BJ (cell line): ENCODE measurements around the gene KCNJ12. TPM values are rescaled to one million over a fixed set of nuclear protein-coding genes. Genes with fewer than 3 reads are reported as not detected.
A peak's percentile ranks its signal among the peaks of the same experiment; 100 is the strongest.

Experiments
- CTCF ChIA-PET: fragments of 350-600 bp; formaldehyde crosslinking; extraction: SDS; loops from one replicate; lab custom pipeline; 2021; ENCODE audit warnings: antibody characterized with exemption, inconsistent platforms; lab: Yijun Ruan, JAX
- POLR2A ChIA-PET: fragments of 300-600 bp; sonication (Branson Sonifier 250); formaldehyde crosslinking; extraction: SDS; loops from one replicate; lab custom pipeline; 2021; ENCODE audit warnings: antibody characterized with exemption; lab: Charles Lee
- DNase-seq: peaks from one replicate; pipeline ENCODE4 v3.0.0-alpha.2; 2011; ENCODE audit warnings: low read depth
- H3K27me3 ChIP-seq: 2 replicates; pipeline ENCODE4 v1.6.0; 2011; ENCODE audit warnings: low read length; ENCODE audit not compliant: control insufficient read depth, insufficient read depth
- H3K36me3 ChIP-seq: 2 replicates; pipeline ENCODE4 v1.5.1; 2011; ENCODE audit warnings: low read length; ENCODE audit not compliant: control insufficient read depth, insufficient read depth
- H3K4me3 ChIP-seq: 2 replicates; pipeline ENCODE4 v1.5.1; 2011; ENCODE audit warnings: low read depth, mild to moderate bottlenecking, control low read depth, low read length
- polyA plus RNA-seq: library from polyadenylated mRNA; depleted of rRNA; stranded (reverse); fragments of >200 nt; gene quantifications from 2 replicates; pipeline ENCODE4 v1.2.3, GENCODE V29; 2011
- TF ChIP-seq, protein P1 (sequence below): IDR thresholded peaks from 2 replicates; pipeline ENCODE4 v1.5.1; 2011; ENCODE audit warnings: low read depth, mild to moderate bottlenecking, control low read depth, inconsistent platforms, low read length, moderate library complexity; ENCODE audit not compliant: insufficient read depth

The KCNJ12 gene
- polyA plus RNA-seq, 1 experiment, result 0.13 TPM

DNA sequence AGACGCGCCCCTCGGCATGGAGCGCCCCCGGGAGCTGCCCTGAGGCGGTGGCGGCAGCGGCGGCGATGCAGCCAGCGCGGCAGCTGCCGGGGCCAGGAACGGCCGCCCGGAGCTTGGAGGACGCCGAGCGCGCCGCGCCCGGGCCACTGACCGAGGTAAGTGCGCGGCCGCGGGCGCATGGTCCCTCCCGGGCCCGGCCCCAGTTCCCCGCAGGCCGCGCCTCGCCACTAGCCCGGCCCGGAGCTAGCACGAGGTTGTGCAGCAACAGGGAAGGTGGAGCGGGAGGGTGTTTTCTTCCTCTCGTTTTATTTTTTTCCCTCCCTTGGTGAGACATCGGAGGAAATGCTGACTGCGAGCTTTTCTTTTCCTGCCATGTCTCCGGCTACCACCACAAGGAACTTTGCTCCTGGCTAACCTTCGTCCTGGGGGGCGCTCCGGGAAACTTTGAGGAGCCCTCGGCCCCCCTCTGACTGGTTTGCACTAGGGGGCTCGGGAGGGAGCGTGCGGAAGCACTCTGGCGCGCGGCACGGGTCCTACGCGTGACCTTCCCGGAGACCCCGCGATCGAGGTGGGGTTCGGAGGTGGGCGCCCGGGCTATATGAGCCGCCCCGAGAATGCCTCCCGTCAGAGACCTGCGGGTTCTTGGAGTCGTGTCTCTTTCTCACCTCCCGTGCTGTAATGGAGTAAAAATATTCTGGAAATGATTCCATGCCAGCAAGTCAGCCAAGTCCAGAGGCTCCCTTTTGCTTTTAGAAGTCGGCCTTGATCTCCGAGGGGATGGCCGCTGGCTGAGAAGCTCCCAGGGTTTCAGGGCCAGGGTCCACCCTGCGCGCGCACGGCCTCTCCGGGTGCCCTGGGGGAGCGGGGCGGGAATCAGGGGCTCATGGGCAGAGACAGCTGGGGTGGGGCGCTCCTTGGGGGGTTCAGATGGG, 868 bp downstream of the KCNJ12 start:
- POLR2A ChIA-PET, result no interaction called here
- H3K4me3 ChIP-seq, result peak overlapping the region; percentile 17; the same call in 1 of the 2 replicates
- H3K27me3 ChIP-seq, result peaks cover 21% of the 10 kb centered on the region
- DNase-seq, result no peak
- CTCF ChIA-PET, result interaction anchor here (0.6 to 0.8 kb wide), 2 partner anchors 15 to 457 kb away, joined by 3 read pairs; no protein-coding TSS in a partner anchor
- TF ChIP-seq, protein P1, sequence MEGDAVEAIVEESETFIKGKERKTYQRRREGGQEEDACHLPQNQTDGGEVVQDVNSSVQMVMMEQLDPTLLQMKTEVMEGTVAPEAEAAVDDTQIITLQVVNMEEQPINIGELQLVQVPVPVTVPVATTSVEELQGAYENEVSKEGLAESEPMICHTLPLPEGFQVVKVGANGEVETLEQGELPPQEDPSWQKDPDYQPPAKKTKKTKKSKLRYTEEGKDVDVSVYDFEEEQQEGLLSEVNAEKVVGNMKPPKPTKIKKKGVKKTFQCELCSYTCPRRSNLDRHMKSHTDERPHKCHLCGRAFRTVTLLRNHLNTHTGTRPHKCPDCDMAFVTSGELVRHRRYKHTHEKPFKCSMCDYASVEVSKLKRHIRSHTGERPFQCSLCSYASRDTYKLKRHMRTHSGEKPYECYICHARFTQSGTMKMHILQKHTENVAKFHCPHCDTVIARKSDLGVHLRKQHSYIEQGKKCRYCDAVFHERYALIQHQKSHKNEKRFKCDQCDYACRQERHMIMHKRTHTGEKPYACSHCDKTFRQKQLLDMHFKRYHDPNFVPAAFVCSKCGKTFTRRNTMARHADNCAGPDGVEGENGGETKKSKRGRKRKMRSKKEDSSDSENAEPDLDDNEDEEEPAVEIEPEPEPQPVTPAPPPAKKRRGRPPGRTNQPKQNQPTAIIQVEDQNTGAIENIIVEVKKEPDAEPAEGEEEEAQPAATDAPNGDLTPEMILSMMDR, result no peak
- H3K36me3 ChIP-seq, result no peaks in the 10 kb centered on the region

DNA sequence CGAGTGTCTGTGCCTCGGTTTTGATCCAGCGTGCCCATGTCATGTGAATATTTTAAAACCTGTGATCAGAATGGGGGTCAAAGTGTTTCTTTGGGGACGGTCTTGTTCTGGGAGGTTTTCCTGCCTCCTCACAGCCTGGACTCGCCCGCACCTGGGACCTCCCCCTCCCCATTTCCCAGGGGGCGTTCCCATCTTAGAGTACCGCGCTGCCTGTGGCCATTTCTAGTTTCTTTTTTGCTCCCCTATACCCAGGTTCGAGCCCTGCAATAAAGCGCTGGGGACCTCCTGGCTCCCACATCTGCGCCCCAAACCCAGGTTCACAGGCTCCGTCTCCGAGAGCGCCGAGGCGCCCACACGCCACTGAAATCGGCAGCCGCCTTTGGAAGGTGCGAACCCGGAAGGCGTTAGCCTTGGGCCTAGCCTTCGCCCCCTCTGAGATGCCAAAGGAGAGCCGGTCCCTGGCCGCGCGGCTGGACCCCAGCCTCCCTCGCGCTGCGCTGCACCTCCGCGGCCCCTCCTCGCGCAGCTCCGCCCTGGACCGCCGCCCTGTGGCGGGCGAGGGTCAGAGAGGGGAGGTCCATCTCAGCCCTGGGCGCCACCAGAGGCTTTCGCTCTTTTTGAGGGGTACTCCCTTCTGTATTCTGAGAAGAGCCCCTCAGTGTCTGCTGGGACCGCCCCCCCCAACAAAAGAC, 1.7 kb downstream of the KCNJ12 start:
- Histone ChIP-seq H3K36me3 (no peaks in the 10 kb centered on the region), H3K4me3 (no peak overlapping the region), H3K27me3 (peaks cover 21% of the 10 kb centered on the region)
- TF ChIP-seq, protein P1, result no peak
- POLR2A ChIA-PET, result no interaction called here
- no peak for DNase-seq
- CTCF ChIA-PET, result no interaction called here

DNA sequence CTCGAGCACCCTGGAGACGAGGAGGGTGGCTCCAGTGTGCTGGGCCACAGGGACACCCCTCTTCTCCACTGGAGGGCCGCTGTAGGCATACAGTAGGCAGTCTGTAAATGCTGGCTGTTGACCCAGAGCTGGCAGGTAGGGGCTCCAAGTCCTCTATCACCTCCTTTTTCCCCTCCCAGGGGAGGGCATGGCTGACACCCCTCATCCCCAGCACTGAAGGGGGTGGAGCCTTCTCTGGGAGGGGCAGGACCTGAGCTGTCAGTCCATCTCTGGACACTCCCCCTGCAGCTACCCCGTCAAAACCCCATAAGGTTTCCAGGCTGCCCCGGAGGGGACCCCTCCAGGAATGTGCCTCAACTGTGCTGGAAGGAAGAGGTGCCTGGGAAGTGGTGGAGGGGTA, 2.4 kb downstream of the KCNJ12 start:
- Histone ChIP-seq H3K36me3 (no peaks in the 10 kb centered on the region), H3K4me3 (no peak overlapping the region), H3K27me3 (peaks cover 19% of the 10 kb centered on the region)
- DNase-seq, result no peak
- CTCF ChIA-PET, result no interaction called here
- POLR2A ChIA-PET, result no interaction called here
- TF ChIP-seq, protein P1, result no peak

DNA sequence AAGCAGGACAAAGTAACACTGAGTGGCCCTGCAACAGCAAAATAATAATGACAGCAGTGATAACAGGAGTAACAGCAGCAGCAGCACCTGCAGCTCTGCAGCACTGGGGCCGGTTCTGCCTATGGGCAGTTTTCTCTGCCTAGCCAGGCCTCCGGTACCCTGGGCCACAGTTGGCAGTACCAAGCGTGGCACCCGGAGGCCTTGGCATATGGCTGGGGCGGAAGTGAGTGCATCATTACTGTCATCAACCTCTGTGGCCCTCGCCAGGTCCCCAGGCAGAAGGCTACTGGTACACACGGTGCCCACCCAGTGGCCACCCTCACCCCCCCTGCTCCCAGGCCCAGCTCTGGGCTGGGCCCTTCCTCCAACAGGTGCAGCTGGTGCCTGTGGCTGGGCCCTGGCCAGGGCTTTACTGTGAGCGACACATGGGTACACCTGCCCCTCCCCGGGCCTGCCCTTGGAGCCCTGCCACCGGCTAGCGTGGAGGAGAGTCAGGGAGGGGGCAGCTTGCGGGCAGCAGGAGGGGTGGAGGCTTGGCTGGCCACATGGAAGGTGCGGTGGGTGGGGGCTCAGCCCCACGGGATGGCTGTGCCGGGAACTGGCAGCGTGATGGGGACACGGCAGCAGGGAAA, 3.0 kb downstream of the KCNJ12 start:
- Histone ChIP-seq H3K27me3 (peaks cover 19% of the 10 kb centered on the region), H3K4me3 (no peak overlapping the region), H3K36me3 (no peaks in the 10 kb centered on the region)
- ChIA-PET CTCF (no interaction called here), POLR2A (no interaction called here)
- DNase-seq, result no peak
- TF ChIP-seq, protein P1, result no peak

DNA sequence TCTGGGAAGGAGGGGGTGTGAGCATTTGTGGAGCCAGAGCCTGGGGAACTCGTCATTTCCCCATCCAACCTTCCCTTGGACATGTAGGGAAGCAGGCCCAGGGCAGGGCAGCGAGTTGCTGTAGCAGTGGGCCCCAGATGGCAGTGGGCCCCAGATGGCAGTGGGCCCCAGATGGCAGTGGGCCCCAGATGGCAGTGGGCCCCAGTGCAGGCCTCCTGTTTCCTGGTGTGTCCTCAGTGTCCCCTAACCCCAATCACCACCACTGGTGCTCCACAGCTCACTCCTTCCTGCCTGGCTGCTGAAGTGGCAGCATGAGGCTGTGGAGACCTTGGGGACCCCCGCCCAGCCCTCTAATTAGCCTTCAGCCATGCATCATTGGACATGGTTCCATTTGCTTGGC, 4.5 kb downstream of the KCNJ12 start:
- no peak for DNase-seq
- POLR2A ChIA-PET, result no interaction called here
- Histone ChIP-seq H3K27me3 (peaks cover 15% of the 10 kb centered on the region), H3K36me3 (no peaks in the 10 kb centered on the region), H3K4me3 (no peak overlapping the region)
- CTCF ChIA-PET, result no interaction called here
- TF ChIP-seq, protein P1, result no peak
